H9 (cell line): ENCODE measurements around the gene TNRC6C. TPM values are rescaled to one million over a fixed set of nuclear protein-coding genes. Genes with fewer than 3 reads are reported as not detected.
A peak's percentile ranks its signal among the peaks of the same experiment; 100 is the strongest.

Experiments
- DNase-seq: peaks from one replicate; pipeline ENCODE4 v3.0.0-alpha.2; 2017
- H2AFZ ChIP-seq: one replicate; pipeline ENCODE4 v1.6.1; 2013; ENCODE audit warnings: mild to moderate bottlenecking, low read length, control low read depth, moderate library complexity
- H2AK5ac ChIP-seq: 2 replicates; pipeline ENCODE4 v1.6.1; 2013; ENCODE audit warnings: low read length, control low read depth, mixed read lengths; ENCODE audit not compliant: insufficient read length
- H2BK120ac ChIP-seq: one replicate; pipeline ENCODE4 v1.6.1; 2013; ENCODE audit warnings: low read depth, mild to moderate bottlenecking, low read length, control low read depth, inconsistent platforms; ENCODE audit not compliant: poor library complexity, severe bottlenecking
- H2BK12ac ChIP-seq: 2 replicates; pipeline ENCODE4 v1.6.1; 2013; ENCODE audit warnings: low read length, control low read depth, mixed read lengths, low read depth; ENCODE audit not compliant: insufficient read length
- H2BK15ac ChIP-seq: 2 replicates; pipeline ENCODE4 v1.6.1; 2013; ENCODE audit warnings: low read depth, low read length, control low read depth
- H2BK20ac ChIP-seq: one replicate; pipeline ENCODE4 v1.6.1; 2013; ENCODE audit warnings: low read depth, mild to moderate bottlenecking, low read length, control low read depth, inconsistent platforms; ENCODE audit not compliant: poor library complexity, severe bottlenecking
- H2BK5ac ChIP-seq: 2 replicates; pipeline ENCODE4 v1.6.1; 2013; ENCODE audit warnings: low read length, control low read depth, mixed read lengths; ENCODE audit not compliant: insufficient read length
- H3K14ac ChIP-seq: 2 replicates; pipeline ENCODE4 v1.6.1; 2013; ENCODE audit warnings: low read length, control low read depth; ENCODE audit not compliant: insufficient read depth
- H3K18ac ChIP-seq: 2 replicates; pipeline ENCODE4 v1.6.1; 2013; ENCODE audit warnings: low read depth, mild to moderate bottlenecking, mixed read lengths, low read length, control low read depth; ENCODE audit not compliant: insufficient read length
- H3K23ac ChIP-seq: 2 replicates; pipeline ENCODE4 v1.6.1; 2013; ENCODE audit warnings: low read length, control low read depth, mixed read lengths, low read depth; ENCODE audit not compliant: insufficient read length
- H3K23me2 ChIP-seq: 2 replicates; pipeline ENCODE4 v1.6.1; 2013; ENCODE audit warnings: low read depth, mild to moderate bottlenecking, mixed read lengths, low read length, control low read depth; ENCODE audit not compliant: insufficient read length, poor library complexity, severe bottlenecking
- H3K27ac ChIP-seq: 2 replicates; pipeline ENCODE4 v1.5.1; 2013; ENCODE audit warnings: low read length, control low read depth, mixed read lengths, low read depth; ENCODE audit not compliant: insufficient read length
- H3K27me3 ChIP-seq: 2 replicates; pipeline ENCODE4 v1.6.1; 2013; ENCODE audit warnings: low read length, control low read depth, inconsistent platforms; ENCODE audit not compliant: insufficient read depth
- H3K4ac ChIP-seq: 2 replicates; pipeline ENCODE4 v1.6.1; 2013; ENCODE audit warnings: low read depth, mild to moderate bottlenecking, control low read depth, inconsistent platforms, low read length, moderate library complexity
- H3K4me1 ChIP-seq: 2 replicates; pipeline ENCODE4 v1.6.1; 2013; ENCODE audit warnings: low read length, control low read depth, inconsistent platforms; ENCODE audit not compliant: insufficient read depth
- H3K4me2 ChIP-seq: 2 replicates; pipeline ENCODE4 v1.6.1; 2013; ENCODE audit warnings: low read length, control low read depth, mixed read lengths; ENCODE audit not compliant: insufficient read length, insufficient read depth
- H3K56ac ChIP-seq: 2 replicates; pipeline ENCODE4 v1.6.1; 2013; ENCODE audit warnings: low read depth, mild to moderate bottlenecking, mixed read lengths, low read length, control low read depth; ENCODE audit not compliant: insufficient read length
- H3K79me1 ChIP-seq: 2 replicates; pipeline ENCODE4 v1.6.1; 2013; ENCODE audit warnings: low read depth, mild to moderate bottlenecking, moderate library complexity, low read length, control low read depth, inconsistent platforms; ENCODE audit not compliant: insufficient read depth, poor library complexity, severe bottlenecking
- H3K79me2 ChIP-seq: 2 replicates; pipeline ENCODE4 v1.6.1; 2013; ENCODE audit warnings: low read length, control low read depth, inconsistent platforms; ENCODE audit not compliant: insufficient read depth
- H3K9ac ChIP-seq: 2 replicates; pipeline ENCODE4 v1.6.1; 2013; ENCODE audit warnings: low read length, control low read depth, mixed read lengths; ENCODE audit not compliant: insufficient read length; ENCODE audit errors: extremely low read depth
- H3K9me3 ChIP-seq: one replicate; pipeline ENCODE4 v1.6.1; 2013; ENCODE audit warnings: low read depth, low read length, inconsistent platforms; ENCODE audit not compliant: control insufficient read depth
- H3T11ph ChIP-seq: one replicate; pipeline ENCODE4 v1.6.1; 2013; ENCODE audit warnings: mild to moderate bottlenecking, low read length, control low read depth, inconsistent platforms
- H4K20me1 ChIP-seq: one replicate; pipeline ENCODE4 v1.6.1; 2013; ENCODE audit not compliant: control insufficient read depth, insufficient read length, insufficient read depth
- H4K5ac ChIP-seq: 2 replicates; pipeline ENCODE4 v1.6.1; 2013; ENCODE audit warnings: low read depth, mild to moderate bottlenecking, mixed read lengths, low read length, control low read depth; ENCODE audit not compliant: insufficient read length
- H4K8ac ChIP-seq: replicated peaks from 2 replicates; pipeline ENCODE4 v1.6.1; 2013; ENCODE audit warnings: low read length, control low read depth, mixed read lengths, low read depth; ENCODE audit not compliant: insufficient read length
- H4K91ac ChIP-seq: 2 replicates; pipeline ENCODE4 v1.6.1; 2013; ENCODE audit warnings: low read depth, mild to moderate bottlenecking, moderate library complexity, mixed read lengths, low read length, control low read depth; ENCODE audit not compliant: insufficient read length
- H3K27ac Mint-ChIP-seq, 3 experiments: 2 replicates in 2 of 3; 3 replicates in 1 of 3; pipeline ENCODE4 v1.8.0; 2020 to 2021; ENCODE audit warnings: mixed read lengths in 3 of 3, mild to moderate bottlenecking in 1 of 3, moderate library complexity in 1 of 3
- H3K27me3 Mint-ChIP-seq: 2 replicates; pipeline ENCODE4 v1.8.0; 2021; ENCODE audit warnings: low read depth, mild to moderate bottlenecking, moderate library complexity, mixed read lengths
- H3K36me3 Mint-ChIP-seq, 3 experiments: 2 replicates in 2 of 3; 3 replicates in 1 of 3; pipeline ENCODE4 v1.8.0; 2020 to 2021; ENCODE audit warnings: low read depth in 3 of 3, mixed read lengths in 3 of 3; ENCODE audit not compliant: insufficient read depth in 1 of 3
- H3K4me1 Mint-ChIP-seq, 2 experiments: 2 replicates each; pipeline ENCODE4 v1.8.0; 2020; ENCODE audit warnings: mixed read lengths in 2 of 2
- H3K4me3 Mint-ChIP-seq, 2 experiments: 2 replicates in 1 of 2; 3 replicates in 1 of 2; pipeline ENCODE4 v1.8.0; 2020 to 2021; ENCODE audit warnings: mild to moderate bottlenecking in 2 of 2, mixed read lengths in 2 of 2, moderate library complexity in 1 of 2
- H3K9me3 Mint-ChIP-seq, 2 experiments: 2 replicates in 1 of 2; 3 replicates in 1 of 2; pipeline ENCODE4 v1.8.0; 2020; ENCODE audit warnings: mild to moderate bottlenecking in 2 of 2, mixed read lengths in 2 of 2, moderate library complexity in 1 of 2
- CTCF ChIP-seq: fragments of 200-600 bp; sonication (generic); conservative IDR thresholded peaks from 3 replicates; pipeline ENCODE4 v1.8.0; 2021; ENCODE audit warnings: antibody characterized with exemption, mild to moderate bottlenecking
- WGBS: extraction: QIAGEN DNeasy Blood & Tissue Kit; methylation state at CpG from one replicate; pipeline ENCODE4 v1.1.7; 2013; ENCODE audit warnings: missing lambda C conversion rate, low lambda C conversion rate, mixed read lengths; ENCODE audit not compliant: insufficient read length; ENCODE audit errors: extremely low coverage; 5-methylcytosine and 5-hydroxymethylcytosine counted together
- total RNA-seq: library from RNA; stranded (reverse); gene quantifications from 2 replicates; pipeline ENCODE4 v1.2.1, GENCODE V29; 2021

The TNRC6C gene
- total RNA-seq, 1 experiment from 2014 or later: 24.7 TPM

GRCh38 chr17:78141437-78142118 lies 183.1 kb downstream of the TNRC6C start:
- H3K56ac ChIP-seq: no peak overlapping the region
- Mint-ChIP-seq H3K9me3 (no peaks in the 10 kb centered on the region; a peak in 1 of 5 replicates), H3K4me1 (peaks cover 3 to 27% of the 10 kb centered on the region in 2 experiments), H3K36me3 (no peaks in the 10 kb centered on the region), H3K27me3 (peaks cover 4% of the 10 kb centered on the region), H3K4me3 (no peak overlapping the region; a peak in 1 of 5 replicates), H3K27ac (no peak overlapping the region)
- no peak overlapping the region for H3K14ac ChIP-seq
- H3K9me3 ChIP-seq: no peaks in the 10 kb centered on the region
- H4K91ac ChIP-seq: no peak overlapping the region
- no peak for DNase-seq
- no peak overlapping the region for H3T11ph ChIP-seq
- H3K9ac ChIP-seq: no peak overlapping the region
- H2BK5ac ChIP-seq: no peak overlapping the region
- H3K27ac ChIP-seq: no peak overlapping the region
- H3K23me2 ChIP-seq: no peaks in the 10 kb centered on the region
- no peak overlapping the region for H2BK20ac ChIP-seq
- H2AFZ ChIP-seq: no peak overlapping the region
- no CpG with 5 or more reads among the region's 20 CpGs for WGBS
- H4K5ac ChIP-seq: no peak overlapping the region
- H3K4ac ChIP-seq: no peak overlapping the region
- H3K4me2 ChIP-seq: no peak overlapping the region
- no peaks in the 10 kb centered on the region for H4K20me1 ChIP-seq
- no peak overlapping the region for H2AK5ac ChIP-seq
- peaks cover 3% of the 10 kb centered on the region; the same call in 1 of the 2 replicates for H3K4me1 ChIP-seq
- no peak overlapping the region for H3K23ac ChIP-seq
- no peak overlapping the region for H2BK12ac ChIP-seq
- H3K79me2 ChIP-seq: no peaks in the 10 kb centered on the region
- H3K79me1 ChIP-seq: no peaks in the 10 kb centered on the region
- no peak overlapping the region for H2BK120ac ChIP-seq
- 0 out of 2 replicates have a peak overlapping the region, but pooled peaks have one; percentile 15 for H2BK15ac ChIP-seq
- TF ChIP-seq CTCF: no peak
- H3K27me3 ChIP-seq: no peaks in the 10 kb centered on the region
- no peak overlapping the region for H3K18ac ChIP-seq
- no peak overlapping the region for H4K8ac ChIP-seq
